Globus pallidus (tissue), 1 donor: ENCODE data around the gene MRPL10.

Experiments
- DNase-seq: peaks from one replicate; pipeline ENCODE4 v3.0.0-alpha.2; 2015; ENCODE audit warnings: low spot score

Gene MRPL10

GRCh38 chr17:47839071-47839470 is 7.7 kb upstream of the MRPL10 start:
- DNase-seq = no peak

- no peak for DNase-seq
Observed at GRCh38 chr17:47838636-47839035, 7.3 kb upstream of the MRPL10 start.

- no peak for DNase-seq
Observed at GRCh38 chr17:47837401-47838039, 6.2 kb upstream of the MRPL10 start.

GRCh38 chr17:47836601-47837000 is 5.3 kb upstream of the MRPL10 start:
- no peak for DNase-seq

- no peak for DNase-seq
Observed at GRCh38 chr17:47834756-47835155, 3.4 kb upstream of the MRPL10 start.

GRCh38 chr17:47831934-47832327 is 590 bp upstream of the MRPL10 start:
- DNase-seq = peak; percentile 41

- DNase-seq = no peak
Observed at GRCh38 chr17:47830396-47831002, 842 bp downstream of the MRPL10 start.

GRCh38 chr17:47829870-47830269 is 1.5 kb downstream of the MRPL10 start:
- no peak for DNase-seq

- no peak for DNase-seq
Observed at GRCh38 chr17:47823519-47823918, 7.8 kb downstream of the MRPL10 start.

GRCh38 chr17:47822785-47823184 is 8.6 kb downstream of the MRPL10 start:
- no peak for DNase-seq

GRCh38 chr17:47821424-47822391 is 9.6 kb downstream of the MRPL10 start, which contains the start of gene OSBPL7:
TSS of gene OSBPL7 (minus strand) at chr17:47821794. CDS start at chr17:47820278, 1,516 bp downstream.
- peak; percentile 80 for DNase-seq

- no peak for DNase-seq
Observed at GRCh38 chr17:47821031-47821423, 10.3 kb downstream of the MRPL10 start.

GRCh38 chr17:47820033-47820789 is 11.1 kb downstream of the MRPL10 start:
- no peak for DNase-seq

- DNase-seq = no peak
Observed at GRCh38 chr17:47819475-47819874, 11.9 kb downstream of the MRPL10 start.

GRCh38 chr17:47818002-47818695 is 13.2 kb downstream of the MRPL10 start:
- DNase-seq = no peak

GRCh38 chr17:47816947-47817346 is 14.4 kb downstream of the MRPL10 start:
- DNase-seq = no peak

- no peak for DNase-seq
Observed at GRCh38 chr17:47816111-47816735, 15.1 kb downstream of the MRPL10 start.

GRCh38 chr17:47815106-47815918 is 16.0 kb downstream of the MRPL10 start:
- DNase-seq = no peak

GRCh38 chr17:47813512-47814031 is 17.8 kb downstream of the MRPL10 start:
- DNase-seq = no peak

- no peak for DNase-seq
Observed at GRCh38 chr17:47813077-47813476, 18.3 kb downstream of the MRPL10 start.
